Measurements from ENCODE around the gene FBXO3.

GRCh38 chr11:33703788-33704187, 70.5 kb downstream of the FBXO3 start:
- TF ChIP-seq CTCF (IDR thresholded peaks at IDR 0.05) (no peak), EZH2 (IDR thresholded peaks at IDR 0.05) (no peak), EZH2phosphoT487 (IDR thresholded peaks at IDR 0.05) (no peak)
